ENCODE results near the gene LASP1NB.
A peak's percentile ranks its signal among the peaks of the same experiment; 100 is the strongest.

LASP1NB gene

GRCh38 chr17:38885728-38886642 lies 39.4 kb upstream of the LASP1NB start:
- ATAC-seq (ENCODE audit: low read depth): no peak
- peaks cover 100% of the 10 kb centered on the region for H4K20me1 ChIP-seq (ENCODE audit: insufficient read depth, low read length)
- DNase-seq: peak; percentile 52

More at GRCh38 chr17:38885728-38886642, 39.4 kb upstream of the LASP1NB start:
- dilution Hi-C loops (cut with HindIII; ENCODE audit: low sequenced_read_pairs, unreplicated experiment) (no loop called here), in situ Hi-C loops (cut with MboI; ENCODE audit: low sequenced_read_pairs) (no loop called here), intact Hi-C loops (cut with micrococcal nuclease) (no loop called here)
- TF ChIP-seq CTCF (conservative IDR thresholded peaks at IDR 0.05; ENCODE audit: low read depth, low read length): no peak
- Histone ChIP-seq H3K14ac (replicated peaks; ENCODE audit: low read depth, low read length) (no peak overlapping the region; the same call in 1 of the 2 replicates), H3K18ac (ENCODE audit: low read depth, low read length) (no peak overlapping the region), H2AK9ac (replicated peaks; ENCODE audit: low read depth, low read length, poor library complexity) (peak overlapping the region; percentile 1), H3K4me3 (ENCODE audit: insufficient read depth, low read depth, low read length) (no peak overlapping the region), H3K56ac (ENCODE audit: extremely low read depth, insufficient read depth, low read length) (no peak overlapping the region), H3K9me3 (ENCODE audit: control insufficient read depth, insufficient read depth, low read length) (no peaks in the 10 kb centered on the region), H4K5ac (ENCODE audit: low read depth, low read length) (no peak overlapping the region), H2BK15ac (ENCODE audit: low read depth, low read length) (no peak overlapping the region), H3K4me1 (ENCODE audit: control insufficient read depth, insufficient read depth, low read length) (peaks cover 43% of the 10 kb centered on the region), H3K27ac (ENCODE audit: insufficient read depth, low read length) (no peak overlapping the region), H3K23ac (ENCODE audit: low read depth, low read length) (peak overlapping the region; percentile 43; the same call in 1 of the 2 replicates), H3K4me2 (ENCODE audit: low read depth, low read length) (no peak overlapping the region; the same call in 1 of the 2 replicates), H2BK120ac (ENCODE audit: low read depth, low read length) (no peak overlapping the region), H4K91ac (ENCODE audit: insufficient read depth, low read depth, low read length) (no peak overlapping the region), H3K79me1 (ENCODE audit: low read depth in 1 of 2, low read length in 2 of 2) (peaks cover 14 to 87% of the 10 kb centered on the region in 2 experiments; a peak in 3 of 4 replicates), H3K4ac (ENCODE audit: low read depth, low read length) (no peak overlapping the region), H2BK20ac (ENCODE audit: low read depth, low read length) (no peak overlapping the region), H2AK5ac (ENCODE audit: low read depth, low read length) (no peak overlapping the region), H3K9ac (ENCODE audit: low read depth, low read length) (no peak overlapping the region), H4K8ac (ENCODE audit: low read depth in 2 of 2, low read length in 2 of 2) (no peak overlapping the region), H3K9me1 (ENCODE audit: insufficient read depth, low read length) (peaks cover 53% of the 10 kb centered on the region), H3K27me3 (ENCODE audit: control insufficient read depth, insufficient read depth, low read length) (no peaks in the 10 kb centered on the region), H2BK5ac (ENCODE audit: low read depth, low read length, poor library complexity, severe bottlenecking) (peak overlapping the region; percentile 31), H3K36me3 (ENCODE audit: control insufficient read depth, insufficient read depth, low read length) (peaks cover 77% of the 10 kb centered on the region), H2AFZ (replicated peaks; ENCODE audit: low read length, poor library complexity) (peak overlapping the region; percentile 14)
- WGBS, 2 experiments (ENCODE audit: extremely low coverage in 2 of 2, insufficient read length in 1 of 2): 100% methylated on average over 1 of the region's 11 CpGs; no CpG with 5 or more reads in 1 of the 2 experiments
- CTCF ChIA-PET: no interaction called here
- no TSS peak for BruUV-seq (replicated peaks)
- POLR2A ChIA-PET (ENCODE audit: unreplicated experiment): interaction anchor here (0.6 kb wide), 1 partner anchor 137 kb away, joined by 4 read pairs; no protein-coding TSS in a partner anchor

All from IMR-90 (cell line).